ENCODE data around the gene NFE2L1. TPM values are rescaled to one million over a fixed set of nuclear protein-coding genes. Genes with fewer than 3 reads are reported as not detected.
A peak's percentile ranks its signal among the peaks of the same experiment; 100 is the strongest.

The NFE2L1 gene
- total RNA-seq, 4 donors from 2014 or later = 622 to 1,180 (median 1,000) TPM

GRCh38 chr17:48047113-48047740 is 932 bp upstream of the NFE2L1 start:
- no peak for ATAC-seq
- Histone ChIP-seq H3K27me3 (no peaks in the 10 kb centered on the region), H3K27ac (peak overlapping the region; percentile 96 to 99 (median 97)), H3K36me3 (peaks cover 0 to 12% of the 10 kb centered on the region in 2 donors), H3K4me1 (peaks cover 43 to 54% of the 10 kb centered on the region in 2 donors), H3K9me3 (no peaks in the 10 kb centered on the region), H3K4me3 (peak overlapping the region; percentile 73 to 84 (median 82))
- TF ChIP-seq CTCF (IDR thresholded peaks at IDR 0.05 in 4 of 5, conservative IDR thresholded peaks at IDR 0.05 in 1 of 5) (no peak), POLR2A (IDR thresholded peaks at IDR 0.05) (no peak)
- no peak for DNase-seq
- in situ Hi-C loops (cut with MboI; ENCODE audit: low sequenced_read_pairs in 4 of 4) = no loop called here
- intact Hi-C loops (cut with DNase I; ENCODE audit: low total_unique reads) = no loop called here

GRCh38 chr17:48048384-48049126 is 396 bp downstream of the NFE2L1 start:
- TF ChIP-seq CTCF (IDR thresholded peaks at IDR 0.05 in 4 of 5, conservative IDR thresholded peaks at IDR 0.05 in 1 of 5) (no peak), POLR2A (IDR thresholded peaks at IDR 0.05) (peak; percentile 94 to 96)
- H3K9me3 ChIP-seq = no peaks in the 10 kb centered on the region
- peaks cover 0 to 19% of the 10 kb centered on the region in 2 donors for H3K36me3 ChIP-seq
- peak overlapping the region; percentile 73 to 93 (median 84) for H3K4me3 ChIP-seq
- ATAC-seq (peak; percentile 14 to 17), DNase-seq (peak; percentile 96 to 98)
- H3K27me3 ChIP-seq = no peaks in the 10 kb centered on the region
- intact Hi-C loops (cut with DNase I; ENCODE audit: low total_unique reads) (no loop called here), in situ Hi-C loops (cut with MboI; ENCODE audit: low sequenced_read_pairs in 4 of 4) (no loop called here)
- H3K4me1 ChIP-seq = peaks cover 56 to 60% of the 10 kb centered on the region in 2 donors
- H3K27ac ChIP-seq = peak overlapping the region; percentile 96 to 99 (median 97)

GRCh38 chr17:48051283-48051682 is 3.1 kb downstream of the NFE2L1 start:
- intact Hi-C loops (cut with DNase I; ENCODE audit: low total_unique reads) (no loop called here), in situ Hi-C loops (cut with MboI; ENCODE audit: low sequenced_read_pairs in 4 of 4) (no loop called here)
- ATAC-seq = no peak
- no peaks in the 10 kb centered on the region for H3K27me3 ChIP-seq
- H3K27ac ChIP-seq = peak overlapping the region; percentile 96 to 99 (median 97)
- TF ChIP-seq POLR2A (IDR thresholded peaks at IDR 0.05) = no peak
- TF ChIP-seq CTCF (IDR thresholded peaks at IDR 0.05 in 4 of 5, conservative IDR thresholded peaks at IDR 0.05 in 1 of 5) = no peak
- H3K9me3 ChIP-seq = no peaks in the 10 kb centered on the region
- H3K36me3 ChIP-seq = peaks cover 0 to 37% of the 10 kb centered on the region in 2 donors
- H3K4me3 ChIP-seq = peak overlapping the region; percentile 73 to 93 (median 84)
- peak in 1 of 2 donors; percentile 62 for DNase-seq
- peaks cover 67% of the 10 kb centered on the region in 2 donors for H3K4me1 ChIP-seq

- intact Hi-C loops (cut with DNase I; ENCODE audit: low total_unique reads) = no loop called here
Observed at GRCh38 chr17:48051706-48052486, 3.7 kb downstream of the NFE2L1 start.

More at GRCh38 chr17:48051706-48052486, 3.7 kb downstream of the NFE2L1 start:
- H3K4me1 ChIP-seq = peaks cover 65 to 67% of the 10 kb centered on the region in 2 donors
- TF ChIP-seq POLR2A (IDR thresholded peaks at IDR 0.05) = peak; percentile 59 to 76
- TF ChIP-seq CTCF (IDR thresholded peaks at IDR 0.05 in 4 of 5, conservative IDR thresholded peaks at IDR 0.05 in 1 of 5) = peak in 1 of 5 experiments; percentile 11
- peak; percentile 94 to 96 for DNase-seq
- peak overlapping the region; percentile 73 to 93 (median 84) for H3K4me3 ChIP-seq
- H3K9me3 ChIP-seq = no peaks in the 10 kb centered on the region
- H3K27ac ChIP-seq = peak overlapping the region; percentile 96 to 99 (median 97)
- in situ Hi-C loops (cut with MboI; ENCODE audit: low sequenced_read_pairs in 4 of 4) = no loop called here
- H3K36me3 ChIP-seq = peaks cover 0 to 43% of the 10 kb centered on the region in 2 donors
- H3K27me3 ChIP-seq = no peaks in the 10 kb centered on the region
- ATAC-seq = peak; percentile 31 to 33
